Measurements from ENCODE around the gene LIN28A.

GRCh38 chr1:26368486-26368885 lies 42.1 kb upstream of the LIN28A start:
- TF ChIP-seq, protein P1, sequence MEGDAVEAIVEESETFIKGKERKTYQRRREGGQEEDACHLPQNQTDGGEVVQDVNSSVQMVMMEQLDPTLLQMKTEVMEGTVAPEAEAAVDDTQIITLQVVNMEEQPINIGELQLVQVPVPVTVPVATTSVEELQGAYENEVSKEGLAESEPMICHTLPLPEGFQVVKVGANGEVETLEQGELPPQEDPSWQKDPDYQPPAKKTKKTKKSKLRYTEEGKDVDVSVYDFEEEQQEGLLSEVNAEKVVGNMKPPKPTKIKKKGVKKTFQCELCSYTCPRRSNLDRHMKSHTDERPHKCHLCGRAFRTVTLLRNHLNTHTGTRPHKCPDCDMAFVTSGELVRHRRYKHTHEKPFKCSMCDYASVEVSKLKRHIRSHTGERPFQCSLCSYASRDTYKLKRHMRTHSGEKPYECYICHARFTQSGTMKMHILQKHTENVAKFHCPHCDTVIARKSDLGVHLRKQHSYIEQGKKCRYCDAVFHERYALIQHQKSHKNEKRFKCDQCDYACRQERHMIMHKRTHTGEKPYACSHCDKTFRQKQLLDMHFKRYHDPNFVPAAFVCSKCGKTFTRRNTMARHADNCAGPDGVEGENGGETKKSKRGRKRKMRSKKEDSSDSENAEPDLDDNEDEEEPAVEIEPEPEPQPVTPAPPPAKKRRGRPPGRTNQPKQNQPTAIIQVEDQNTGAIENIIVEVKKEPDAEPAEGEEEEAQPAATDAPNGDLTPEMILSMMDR (IDR thresholded peaks at IDR 0.05), result no peak
- no peak for TF ChIP-seq EZH2 (IDR thresholded peaks at IDR 0.05; ENCODE audit: borderline replicate concordance, insufficient read depth, low read depth, low read length, poor library complexity, severe bottlenecking)

Measured in B cell (primary cell).